Right atrium auricular region (tissue), 2 donors: ENCODE data around the gene APC2. TPM values are rescaled to one million over a fixed set of nuclear protein-coding genes. Genes with fewer than 3 reads are reported as not detected.

Source experiments
- DNase-seq: peaks from one replicate; pipeline ENCODE4 v3.0.0-alpha.2; 2019; ENCODE audit warnings: low spot score
- H3K27ac ChIP-seq, 2 donors: fragments of 200-600 bp; sonication (generic); 1 replicate in 1 of 2; 2 replicates in 1 of 2; pipeline ENCODE4 v1.5.1; 2016 to 2019
- H3K27me3 ChIP-seq, 2 donors: fragments of 200-600 bp; sonication (generic); one replicate each; pipeline versions ENCODE4 v1.5.1 to v1.6.0; 2017 to 2019
- H3K36me3 ChIP-seq: fragments of 200-600 bp; sonication (generic); one replicate; pipeline ENCODE4 v1.5.1; 2016
- H3K4me1 ChIP-seq, 2 donors: fragments of 200-600 bp; sonication (generic); one replicate each; pipeline versions ENCODE4 v1.5.1 to v1.6.0; 2017 to 2019
- H3K4me3 ChIP-seq, 2 donors: fragments of 200-600 bp; sonication (generic); 1 replicate in 1 of 2; 2 replicates in 1 of 2; pipeline ENCODE4 v1.5.1; 2017 to 2019; ENCODE audit warnings: mild to moderate bottlenecking in 1 of 2, moderate library complexity in 1 of 2
- H3K9me3 ChIP-seq, 2 donors: fragments of 200-600 bp; sonication (generic); one replicate each; pipeline ENCODE4 v1.5.1; 2019
- CTCF ChIP-seq, 2 donors: fragments of 200-600 bp; sonication (generic); IDR thresholded peaks; one replicate each; pipeline ENCODE4 v1.5.1; 2019; ENCODE audit warnings: antibody characterized with exemption in 2 of 2
- total RNA-seq, 2 donors: library from RNA; depleted of rRNA; stranded (reverse); fragments of >200 nt; gene quantifications; one replicate each; pipeline ENCODE4 v1.1.0, GENCODE V29; 2016

Gene APC2
- total RNA-seq, 2 donors from 2014 or later = 0.04 to 0.35 TPM

GRCh38 chr19:1457892-1458291 lies 8.0 kb downstream of the APC2 start:
- no peak for TF ChIP-seq CTCF (IDR thresholded peaks at IDR 0.05)
- Histone ChIP-seq H3K4me1 (peaks cover 0 to 35% of the 10 kb centered on the region in 2 donors), H3K27me3 (peaks cover 7 to 29% of the 10 kb centered on the region in 2 donors), H3K36me3 (no peaks in the 10 kb centered on the region), H3K27ac (no peak overlapping the region), H3K4me3 (no peak overlapping the region), H3K9me3 (no peaks in the 10 kb centered on the region)
- no peak for DNase-seq

DNA sequence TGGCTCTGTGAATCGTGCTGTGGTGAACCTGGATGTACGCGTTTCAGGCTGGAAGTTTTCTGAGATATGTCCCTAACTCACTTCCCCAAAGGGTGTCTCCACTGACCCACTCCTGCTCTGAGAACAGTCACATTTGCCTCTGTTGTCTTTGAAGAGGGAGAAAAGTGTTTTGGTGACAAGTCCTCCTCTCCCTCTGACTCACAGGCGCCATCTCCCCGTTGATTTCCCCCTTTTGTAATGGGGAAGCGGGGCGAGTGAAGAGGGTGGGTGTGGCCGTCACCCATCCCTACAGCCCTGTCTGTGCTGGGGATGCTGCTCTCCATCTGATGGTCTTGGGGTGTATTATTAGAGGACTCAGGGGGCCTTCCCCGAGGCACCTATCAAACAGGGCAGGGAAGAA lies 9.6 kb downstream of the APC2 start:
- peaks cover 3 to 21% of the 10 kb centered on the region in 2 donors for H3K27me3 ChIP-seq
- DNase-seq = no peak
- H3K36me3 ChIP-seq = no peaks in the 10 kb centered on the region

GRCh38 chr19:1460033-1460995 lies 10.4 kb downstream of the APC2 start:
- no peak for DNase-seq
- no peak for TF ChIP-seq CTCF (IDR thresholded peaks at IDR 0.05)
- peaks cover 0 to 20% of the 10 kb centered on the region in 2 donors for H3K4me1 ChIP-seq
- H3K4me3 ChIP-seq = no peak overlapping the region
- peaks cover 0 to 17% of the 10 kb centered on the region in 2 donors for H3K27me3 ChIP-seq
- H3K36me3 ChIP-seq = no peaks in the 10 kb centered on the region
- H3K27ac ChIP-seq = no peak overlapping the region
- H3K9me3 ChIP-seq = no peaks in the 10 kb centered on the region

More for the DNA sequence above, 9.6 kb downstream of the APC2 start:
- no peak for TF ChIP-seq CTCF (IDR thresholded peaks at IDR 0.05)
- Histone ChIP-seq H3K27ac (no peak overlapping the region), H3K9me3 (no peaks in the 10 kb centered on the region), H3K4me3 (no peak overlapping the region), H3K4me1 (peaks cover 0 to 23% of the 10 kb centered on the region in 2 donors)

DNA sequence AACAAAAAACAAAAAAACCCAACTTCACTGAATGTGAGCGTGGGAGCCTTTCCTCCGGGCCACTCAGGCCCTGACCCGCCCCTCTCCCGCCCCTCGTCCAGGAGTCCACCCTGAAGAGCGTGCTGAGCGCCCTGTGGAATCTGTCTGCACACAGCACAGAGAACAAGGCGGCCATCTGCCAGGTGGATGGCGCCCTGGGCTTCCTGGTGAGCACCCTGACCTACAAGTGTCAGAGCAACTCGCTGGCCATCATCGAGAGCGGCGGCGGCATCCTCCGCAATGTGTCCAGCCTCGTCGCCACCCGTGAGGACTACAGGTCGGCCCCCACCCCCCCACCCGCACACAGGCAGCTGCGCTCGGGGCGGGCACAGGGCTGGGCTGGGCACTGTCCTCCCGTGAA lies 11.9 kb downstream of the APC2 start:
- DNase-seq = no peak
- Histone ChIP-seq H3K9me3 (no peaks in the 10 kb centered on the region), H3K27me3 (peaks cover 6 to 12% of the 10 kb centered on the region in 2 donors), H3K36me3 (no peaks in the 10 kb centered on the region), H3K4me3 (no peak overlapping the region), H3K27ac (no peak overlapping the region), H3K4me1 (peaks cover 0 to 20% of the 10 kb centered on the region in 2 donors)
- TF ChIP-seq CTCF (IDR thresholded peaks at IDR 0.05) = no peak

- H3K27me3 ChIP-seq = peaks cover 16 to 37% of the 10 kb centered on the region in 2 donors
- TF ChIP-seq CTCF (IDR thresholded peaks at IDR 0.05) = peak in 1 of 2 donors; percentile 59
- no peaks in the 10 kb centered on the region for H3K36me3 ChIP-seq
- H3K27ac ChIP-seq = no peak overlapping the region
- DNase-seq = no peak
- H3K4me1 ChIP-seq = peaks cover 0 to 51% of the 10 kb centered on the region in 2 donors
- peak overlapping the region in 1 of 2 donors; percentile 13 for H3K4me3 ChIP-seq
- H3K9me3 ChIP-seq = no peaks in the 10 kb centered on the region
Observed at GRCh38 chr19:1465191-1466016, 15.5 kb downstream of the APC2 start.
